Kidney capillary endothelial cell (primary cell): ENCODE results near the gene KLLN.
"Not testable (repeated sequence)": the region's sequence is repeated elsewhere in the genome, so short reads cannot be mapped to it uniquely, and the experiment has no call there.

Experiments
- DNase-seq: peaks from one replicate; pipeline ENCODE4 v3.0.0-alpha.2; 2018; ENCODE audit warnings: low spot score

KLLN gene

GRCh38 chr10:87863053-87863943 is at the start of gene KLLN, which contains the start of gene PTEN:
Gene KLLN, minus strand, starts transcription at chr10:87863533. Its CDS starts 1,046 bp downstream, at chr10:87862487.
Gene PTEN, plus strand, starts transcription at chr10:87863625. Its CDS starts 845 bp downstream, at chr10:87864470.
- DNase-seq, result peak; percentile 83

- DNase-seq, result not testable (repeated sequence)
Measured at GRCh38 chr10:87903396-87903795, 40.1 kb upstream of the KLLN start.

GRCh38 chr10:87897957-87898356 is 34.6 kb upstream of the KLLN start:
- not testable (repeated sequence) for DNase-seq

- no peak for DNase-seq
Measured at GRCh38 chr10:87896216-87896615, 32.9 kb upstream of the KLLN start.

- DNase-seq, result no peak
Measured at GRCh38 chr10:87895430-87895829, 32.1 kb upstream of the KLLN start.

GRCh38 chr10:87887548-87888289 is 24.4 kb upstream of the KLLN start:
- DNase-seq, result no peak

- no peak for DNase-seq
Measured at GRCh38 chr10:87887146-87887545, 23.8 kb upstream of the KLLN start.

GRCh38 chr10:87886635-87887034 is 23.3 kb upstream of the KLLN start:
- no peak for DNase-seq

GRCh38 chr10:87882555-87883294 is 19.4 kb upstream of the KLLN start:
- no peak for DNase-seq

GRCh38 chr10:87881373-87882059 is 18.2 kb upstream of the KLLN start:
- DNase-seq, result not testable (repeated sequence)

GRCh38 chr10:87880336-87880735 is 17.0 kb upstream of the KLLN start:
- no peak for DNase-seq

- DNase-seq, result no peak
Measured at GRCh38 chr10:87878664-87879459, 15.5 kb upstream of the KLLN start.

GRCh38 chr10:87875929-87876571 is 12.7 kb upstream of the KLLN start:
- no peak for DNase-seq

GRCh38 chr10:87873656-87874055 is 10.3 kb upstream of the KLLN start:
- DNase-seq, result no peak

GRCh38 chr10:87872828-87873227 is 9.5 kb upstream of the KLLN start:
- no peak for DNase-seq

GRCh38 chr10:87869773-87870551 is 6.6 kb upstream of the KLLN start:
- no peak for DNase-seq

GRCh38 chr10:87869139-87869538 is 5.8 kb upstream of the KLLN start:
- DNase-seq, result not testable (repeated sequence)

- DNase-seq, result no peak
Measured at GRCh38 chr10:87868277-87868676, 4.9 kb upstream of the KLLN start.

- no peak for DNase-seq
Measured at GRCh38 chr10:87867453-87867852, 4.1 kb upstream of the KLLN start.
